ENCODE data around the gene PUM2. TPM values are rescaled to one million over a fixed set of nuclear protein-coding genes. Genes with fewer than 3 reads are reported as not detected.

The PUM2 gene
- total and polyA plus RNA-seq, 2 of the 13 experiments (the other 11 are each of a cell fraction or from before 2014, with no cell fraction given), result 69.6 to 69.8 TPM

GRCh38 chr2:20225294-20226151, 125.1 kb downstream of the PUM2 start (continued):
- TF ChIP-seq ZNF281 (CRISPR knock-in tag; IDR thresholded peaks at IDR 0.05; ENCODE audit: borderline replicate concordance) (peak; percentile 39; the same call in 1 of the 2 replicates), NCOA2 (CRISPR knock-in tag; IDR thresholded peaks at IDR 0.05) (peak; percentile 56), SAP130 (CRISPR knock-in tag; IDR thresholded peaks at IDR 0.05; ENCODE audit: low read depth) (peak; percentile 66), ZNF362 (CRISPR knock-in tag; IDR thresholded peaks at IDR 0.05; ENCODE audit: borderline replicate concordance) (no peak; the same call in 1 of the 2 replicates), GFI1 (CRISPR knock-in tag; IDR thresholded peaks at IDR 0.05; ENCODE audit: borderline replicate concordance) (peak; percentile 44; the same call in 1 of the 2 replicates), KDM3A (CRISPR knock-in tag; IDR thresholded peaks at IDR 0.05; ENCODE audit: low read depth) (peak; percentile 96; the same call in 1 of the 2 replicates), HNF1B (CRISPR knock-in tag; IDR thresholded peaks at IDR 0.05) (peak; percentile 92), PHF20 (CRISPR knock-in tag; IDR thresholded peaks at IDR 0.05) (no peak; the same call in 1 of the 2 replicates), RFXANK (CRISPR knock-in tag; IDR thresholded peaks at IDR 0.05) (no peak), ZNF12 (CRISPR knock-in tag; IDR thresholded peaks at IDR 0.05) (no peak), SRSF9 (IDR thresholded peaks at IDR 0.05; ENCODE audit: borderline replicate concordance, insufficient read depth, low read depth, low read length, poor library complexity, severe bottlenecking) (no peak), USF2 (IDR thresholded peaks at IDR 0.05; ENCODE audit: low read depth, low read length) (no peak), USF2 (CRISPR knock-in tag; IDR thresholded peaks at IDR 0.05; ENCODE audit: borderline replicate concordance) (no peak), ZFP62 (CRISPR knock-in tag; IDR thresholded peaks at IDR 0.05) (no peak), ADNP (CRISPR knock-in tag; IDR thresholded peaks at IDR 0.05) (no peak), STAG1 (CRISPR knock-in tag; IDR thresholded peaks at IDR 0.05) (peak; percentile 91), POGZ (CRISPR knock-in tag; IDR thresholded peaks at IDR 0.05) (peak; percentile 16)
- TF ChIP-seq, protein P1, sequence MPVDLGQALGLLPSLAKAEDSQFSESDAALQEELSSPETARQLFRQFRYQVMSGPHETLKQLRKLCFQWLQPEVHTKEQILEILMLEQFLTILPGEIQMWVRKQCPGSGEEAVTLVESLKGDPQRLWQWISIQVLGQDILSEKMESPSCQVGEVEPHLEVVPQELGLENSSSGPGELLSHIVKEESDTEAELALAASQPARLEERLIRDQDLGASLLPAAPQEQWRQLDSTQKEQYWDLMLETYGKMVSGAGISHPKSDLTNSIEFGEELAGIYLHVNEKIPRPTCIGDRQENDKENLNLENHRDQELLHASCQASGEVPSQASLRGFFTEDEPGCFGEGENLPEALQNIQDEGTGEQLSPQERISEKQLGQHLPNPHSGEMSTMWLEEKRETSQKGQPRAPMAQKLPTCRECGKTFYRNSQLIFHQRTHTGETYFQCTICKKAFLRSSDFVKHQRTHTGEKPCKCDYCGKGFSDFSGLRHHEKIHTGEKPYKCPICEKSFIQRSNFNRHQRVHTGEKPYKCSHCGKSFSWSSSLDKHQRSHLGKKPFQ (CRISPR knock-in tag; IDR thresholded peaks at IDR 0.05; ENCODE audit: insufficient replicate concordance), result peak; percentile 67
